ENCODE data around the gene CHRNA4. TPM values are rescaled to one million over a fixed set of nuclear protein-coding genes. Genes with fewer than 3 reads are reported as not detected.

Gene CHRNA4
- total and polyA plus RNA-seq, 2 of the 4 experiments (the other 2 are of a cell fraction), result not detected

DNA sequence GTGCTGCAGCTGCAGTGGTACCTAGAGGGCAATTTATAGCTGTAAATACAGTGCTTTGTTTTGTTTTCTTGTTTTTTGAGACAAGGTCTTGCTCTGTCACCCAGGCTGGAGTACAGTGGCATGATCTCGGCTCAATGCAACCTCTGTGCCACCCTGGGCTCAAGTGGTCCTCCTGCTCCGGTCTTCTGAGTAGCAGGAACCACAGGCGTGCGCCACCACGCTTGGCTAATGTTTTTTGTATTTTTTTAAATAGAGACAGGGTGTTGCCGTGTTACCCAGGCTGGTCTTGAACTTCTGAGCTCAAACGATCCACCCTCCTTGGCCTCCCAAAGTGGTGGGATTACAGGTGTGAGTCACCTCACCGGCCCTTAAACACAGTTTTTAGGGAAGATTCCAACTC is 26.8 kb downstream of the CHRNA4 start:
- DNase-seq (no peak), ATAC-seq (ENCODE audit: low read depth) (no peak)
- POLR2A ChIA-PET (ENCODE audit: unreplicated experiment), result no interaction called here
- H3K4me2 ChIP-seq (ENCODE audit: low read depth, low read length), result no peak overlapping the region
- TF ChIP-seq NFE2L2 (IDR thresholded peaks at IDR 0.05; ENCODE audit: low read depth, low read length) (no peak), CEBPB (IDR thresholded peaks at IDR 0.05; ENCODE audit: low read depth, low read length) (no peak), RFX5 (IDR thresholded peaks at IDR 0.05; ENCODE audit: low read depth, low read length) (no peak), SMC3 (IDR thresholded peaks at IDR 0.05; ENCODE audit: low read depth, low read length) (no peak), CHD1 (IDR thresholded peaks at IDR 0.05; ENCODE audit: low read depth, low read length) (no peak), MAFK (IDR thresholded peaks at IDR 0.05; ENCODE audit: low read depth, low read length) (no peak), BHLHE40 (IDR thresholded peaks at IDR 0.05; ENCODE audit: low read depth, low read length) (no peak), MAZ (IDR thresholded peaks at IDR 0.05; ENCODE audit: borderline replicate concordance, low read depth, low read length) (no peak), MXI1 (IDR thresholded peaks at IDR 0.05; ENCODE audit: borderline replicate concordance, low read depth, low read length) (no peak), RCOR1 (IDR thresholded peaks at IDR 0.05; ENCODE audit: insufficient replicate concordance, low read length) (no peak), CTCF (conservative IDR thresholded peaks at IDR 0.05; ENCODE audit: low read depth, low read length) (no peak), RAD21 (IDR thresholded peaks at IDR 0.05; ENCODE audit: low read length) (no peak), USF2 (IDR thresholded peaks at IDR 0.05; ENCODE audit: low read depth, low read length) (no peak), POLR2A (IDR thresholded peaks at IDR 0.05; ENCODE audit: low read depth, low read length) (no peak)
- TF ChIP-seq, protein P1, sequence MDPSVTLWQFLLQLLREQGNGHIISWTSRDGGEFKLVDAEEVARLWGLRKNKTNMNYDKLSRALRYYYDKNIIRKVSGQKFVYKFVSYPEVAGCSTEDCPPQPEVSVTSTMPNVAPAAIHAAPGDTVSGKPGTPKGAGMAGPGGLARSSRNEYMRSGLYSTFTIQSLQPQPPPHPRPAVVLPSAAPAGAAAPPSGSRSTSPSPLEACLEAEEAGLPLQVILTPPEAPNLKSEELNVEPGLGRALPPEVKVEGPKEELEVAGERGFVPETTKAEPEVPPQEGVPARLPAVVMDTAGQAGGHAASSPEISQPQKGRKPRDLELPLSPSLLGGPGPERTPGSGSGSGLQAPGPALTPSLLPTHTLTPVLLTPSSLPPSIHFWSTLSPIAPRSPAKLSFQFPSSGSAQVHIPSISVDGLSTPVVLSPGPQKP (IDR thresholded peaks at IDR 0.05; ENCODE audit: borderline replicate concordance, low read depth, low read length), result no peak
- H3K9me1 ChIP-seq (ENCODE audit: insufficient read depth, low read length), result no peaks in the 10 kb centered on the region
- H3K36me3 ChIP-seq (ENCODE audit: control insufficient read depth, insufficient read depth, low read length), result no peaks in the 10 kb centered on the region
- CTCF ChIA-PET, result no interaction called here
- H3K23ac ChIP-seq (ENCODE audit: low read depth, low read length), result no peak overlapping the region
- H3K79me1 ChIP-seq (ENCODE audit: low read depth in 1 of 2, low read length in 2 of 2), result no peaks in the 10 kb centered on the region
- dilution Hi-C loops (cut with HindIII; ENCODE audit: low sequenced_read_pairs, unreplicated experiment) (no loop called here), intact Hi-C loops (cut with micrococcal nuclease) (no loop called here), in situ Hi-C loops (cut with MboI; ENCODE audit: low sequenced_read_pairs) (no loop called here)
- no peak overlapping the region for H3K9ac ChIP-seq (ENCODE audit: low read depth, low read length)
- H3K4ac ChIP-seq (ENCODE audit: low read depth, low read length), result no peak overlapping the region
- no peak overlapping the region for H3K4me3 ChIP-seq (ENCODE audit: insufficient read depth, low read depth, low read length)
- no peak overlapping the region for H2AK5ac ChIP-seq (ENCODE audit: low read depth, low read length)
- H2BK15ac ChIP-seq (ENCODE audit: low read depth, low read length), result no peak overlapping the region
- H3K18ac ChIP-seq (ENCODE audit: low read depth, low read length), result no peak overlapping the region
- no CpG with 5 or more reads among the region's 8 CpGs for WGBS, 2 experiments (ENCODE audit: extremely low coverage in 2 of 2, insufficient read length in 1 of 2)
- no peaks in the 10 kb centered on the region for H4K20me1 ChIP-seq (ENCODE audit: insufficient read depth, low read length)
- H3K56ac ChIP-seq (ENCODE audit: extremely low read depth, insufficient read depth, low read length), result no peak overlapping the region
- no TSS peak for BruUV-seq (replicated peaks)
- no peak overlapping the region for H4K91ac ChIP-seq (ENCODE audit: insufficient read depth, low read depth, low read length)
- no peak overlapping the region for H2AFZ ChIP-seq (replicated peaks; ENCODE audit: low read length, poor library complexity)
- no peaks in the 10 kb centered on the region for H3K4me1 ChIP-seq (ENCODE audit: control insufficient read depth, insufficient read depth, low read length)
- H2AK9ac ChIP-seq (replicated peaks; ENCODE audit: low read depth, low read length, poor library complexity), result no peak overlapping the region
- peaks cover 6% of the 10 kb centered on the region for H3K9me3 ChIP-seq (ENCODE audit: control insufficient read depth, insufficient read depth, low read length)
- peaks cover 16% of the 10 kb centered on the region for H3K27me3 ChIP-seq (ENCODE audit: control insufficient read depth, insufficient read depth, low read length)
- H4K8ac ChIP-seq (ENCODE audit: low read depth in 2 of 2, low read length in 2 of 2), result no peak overlapping the region
- H2BK20ac ChIP-seq (ENCODE audit: low read depth, low read length), result no peak overlapping the region
- no peak overlapping the region for H4K5ac ChIP-seq (ENCODE audit: low read depth, low read length)
- H3K27ac ChIP-seq (ENCODE audit: insufficient read depth, low read length), result no peak overlapping the region
- no peak overlapping the region for H2BK5ac ChIP-seq (ENCODE audit: low read depth, low read length, poor library complexity, severe bottlenecking)
- no peak overlapping the region for H3K14ac ChIP-seq (replicated peaks; ENCODE audit: low read depth, low read length)
- H2BK120ac ChIP-seq (ENCODE audit: low read depth, low read length), result no peak overlapping the region
